Activated CD4-positive, alpha-beta T cell treated with anti-CD3 and anti-CD28 coated beads, Interleukin-2, amount 50 U/mL, for 4 hours (primary cell): ENCODE measurements around the gene DDI2.

Source experiments
- DNase-seq, 2 experiments: peaks; one replicate each; pipeline ENCODE4 v3.0.0-alpha.2; 2020

Gene DDI2

GRCh38 chr1:15704526-15705183, 87.4 kb downstream of the DDI2 start:
- no peak for DNase-seq

- no peak for DNase-seq
Measured at GRCh38 chr1:15705184-15705566, 87.9 kb downstream of the DDI2 start.

- DNase-seq: no peak
Measured at GRCh38 chr1:15706751-15707150, 89.5 kb downstream of the DDI2 start.

- DNase-seq: no peak
Measured at GRCh38 chr1:15707239-15707925, 90.1 kb downstream of the DDI2 start.

GRCh38 chr1:15708486-15709137, 91.4 kb downstream of the DDI2 start:
- no peak for DNase-seq

GRCh38 chr1:15709226-15709625, 92.0 kb downstream of the DDI2 start:
- no peak for DNase-seq

GRCh38 chr1:15712168-15712567, 94.9 kb downstream of the DDI2 start:
- DNase-seq: no peak

- DNase-seq: no peak
Measured at GRCh38 chr1:15714406-15715136, 97.3 kb downstream of the DDI2 start.

- no peak for DNase-seq
Measured at GRCh38 chr1:15717418-15718125, 100.3 kb downstream of the DDI2 start.

- DNase-seq: no peak
Measured at GRCh38 chr1:15718199-15718601, 100.9 kb downstream of the DDI2 start.
